CD4-positive, alpha-beta T cell (primary cell): ENCODE measurements around the gene LRRC15. TPM values are rescaled to one million over a fixed set of nuclear protein-coding genes. Genes with fewer than 3 reads are reported as not detected.

Source experiments
- ATAC-seq: fragments of 200-7000 bp; cut with Tn5 transposase; one replicate; pipeline ENCODE4 v1.10.0; 2022; ENCODE audit warnings: mild to moderate bottlenecking; ENCODE audit not compliant: poor library complexity
- CTCF ChIA-PET: fragments of 350-600 bp; sonication (Branson Sonifier 250); formaldehyde crosslinking; loops from one replicate; lab custom pipeline; 2021; ENCODE audit warnings: antibody characterized with exemption, inconsistent platforms; lab: Charles Lee
- POLR2A ChIA-PET: fragments of 350-600 bp; sonication (Branson Sonifier 250); formaldehyde crosslinking; loops from one replicate; lab custom pipeline; 2021; ENCODE audit warnings: antibody characterized with exemption, inconsistent platforms; lab: Charles Lee
- DNase-seq, 14 experiments: peaks; one replicate each; pipeline ENCODE4 v3.0.0-alpha.2; 2013 to 2020; ENCODE audit warnings: mixed read lengths in 2 of 14
- H3K27ac ChIP-seq, 2 donors: one replicate each; pipeline versions ENCODE4 v1.5.1 to v1.7.0; 2013; ENCODE audit warnings: low read length in 2 of 2, low read depth in 1 of 2, mild to moderate bottlenecking in 1 of 2
- H3K27me3 ChIP-seq, 2 experiments: 1 replicate in 1 of 2; 2 replicates in 1 of 2; pipeline versions ENCODE4 v1.6.1 to v1.7.0; 2013; ENCODE audit warnings: low read length in 2 of 2, control low read depth in 1 of 2, mild to moderate bottlenecking in 1 of 2, moderate library complexity in 1 of 2; ENCODE audit not compliant: insufficient read depth in 2 of 2, control insufficient read depth in 1 of 2
- H3K36me3 ChIP-seq: one replicate; pipeline ENCODE4 v1.6.1; 2013; ENCODE audit warnings: low read length, control low read depth; ENCODE audit not compliant: insufficient read depth
- H3K4me1 ChIP-seq: one replicate; pipeline ENCODE4 v1.6.1; 2013; ENCODE audit warnings: low read length, control low read depth; ENCODE audit not compliant: insufficient read depth
- H3K4me3 ChIP-seq: one replicate; pipeline ENCODE4 v1.5.1; 2013; ENCODE audit warnings: mild to moderate bottlenecking, low read length, moderate library complexity
- H3K9me3 ChIP-seq, 2 experiments: 1 replicate in 1 of 2; 2 replicates in 1 of 2; pipeline versions ENCODE4 v1.6.1 to v1.7.0; 2013; ENCODE audit warnings: low read length in 2 of 2, mild to moderate bottlenecking in 2 of 2, control low read depth in 1 of 2, moderate library complexity in 1 of 2; ENCODE audit not compliant: control insufficient read depth in 1 of 2, insufficient read depth in 1 of 2
- H3K27ac Mint-ChIP-seq: one replicate; pipeline ENCODE4 v1.8.0; 2020; ENCODE audit warnings: mixed read lengths
- H3K27me3 Mint-ChIP-seq: one replicate; pipeline ENCODE4 v1.8.0; 2021; ENCODE audit warnings: mixed read lengths
- H3K36me3 Mint-ChIP-seq: one replicate; pipeline ENCODE4 v1.8.0; 2021; ENCODE audit warnings: low read depth, mixed read lengths
- H3K4me1 Mint-ChIP-seq: one replicate; pipeline ENCODE4 v1.8.0; 2021; ENCODE audit warnings: low read depth, mixed read lengths
- H3K4me3 Mint-ChIP-seq: one replicate; pipeline ENCODE4 v1.8.0; 2020; ENCODE audit warnings: mild to moderate bottlenecking, mixed read lengths
- H3K9me3 Mint-ChIP-seq: one replicate; pipeline ENCODE4 v1.8.0; 2020; ENCODE audit warnings: mixed read lengths
- CTCF ChIP-seq: fragments of 200-600 bp; IDR thresholded peaks from one replicate; pipeline ENCODE4 v1.8.0; 2022; ENCODE audit warnings: antibody characterized with exemption, mild to moderate bottlenecking
- intact Hi-C, 2 experiments: fragments of 100-400 bp; cut with DNase I in 1 of 2; cut with micrococcal nuclease in 1 of 2; formaldehyde crosslinking; loops; one replicate each; pipeline versions ENCODE4 v1.15.1 to v1.9.0; 2023 to 2025; cut with DNase I, micrococcal nuclease
- total RNA-seq, 174 experiments: library from RNA in 2 of 174; stranded (reverse) in 2 of 174; gene quantifications; one replicate each; pipeline ENCODE4 v1.2.3 and lab custom pipeline; 2021 to 2026

Gene LRRC15
- total RNA-seq, 2 experiments from 2014 or later, result not detected

DNA sequence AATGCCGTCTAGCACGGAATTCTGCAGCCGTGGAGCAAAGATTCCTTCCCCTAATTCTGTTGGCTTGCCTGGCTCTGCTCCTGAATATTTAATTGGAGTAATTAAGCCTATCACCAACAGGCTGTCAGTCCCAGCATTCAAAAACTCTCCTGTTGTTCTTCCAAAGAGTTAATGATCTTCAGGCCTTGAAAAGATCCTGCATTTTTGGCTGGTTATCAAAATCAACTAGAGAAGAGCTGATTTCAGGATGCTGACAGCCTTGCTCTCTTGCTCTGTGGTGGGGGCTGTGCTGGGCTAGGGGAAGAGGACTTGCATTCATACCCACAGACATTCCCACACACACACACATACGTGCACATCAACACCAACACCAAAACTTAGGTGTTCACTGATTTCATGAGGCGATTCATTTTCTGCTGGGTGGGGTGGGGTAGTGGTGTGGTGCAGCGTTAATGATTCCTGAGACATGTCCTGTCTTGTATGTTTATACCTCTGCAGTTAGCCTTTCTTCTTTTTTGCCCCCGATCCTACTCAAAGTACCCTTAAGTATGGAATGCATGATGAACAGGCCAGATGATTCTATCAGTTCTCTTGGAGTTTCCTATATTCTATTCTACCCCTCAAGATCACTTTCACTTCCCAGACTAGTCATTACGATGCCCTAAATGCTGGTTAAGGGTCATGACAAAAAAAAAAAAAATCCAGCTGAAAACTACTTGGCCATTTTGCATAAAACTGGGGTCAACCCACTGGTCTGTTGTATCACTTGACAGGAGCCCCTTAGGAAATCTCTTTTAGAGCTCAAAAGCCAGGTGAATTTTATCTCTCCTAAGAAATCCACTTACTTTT, 60.7 kb downstream of the LRRC15 start:
- no peaks in the 10 kb centered on the region for H3K27me3 ChIP-seq
- H3K36me3 ChIP-seq, result no peaks in the 10 kb centered on the region
- DNase-seq (no peak), ATAC-seq (no peak)
- Mint-ChIP-seq H3K27ac (no peak overlapping the region), H3K4me1 (peaks cover 38% of the 10 kb centered on the region), H3K9me3 (no peaks in the 10 kb centered on the region), H3K27me3 (no peaks in the 10 kb centered on the region), H3K4me3 (no peak overlapping the region), H3K36me3 (no peaks in the 10 kb centered on the region)
- no peak overlapping the region for H3K27ac ChIP-seq
- intact Hi-C loops, result loop anchor here in 1 of 2 experiments (5.0 kb wide), 1 partner anchor 172 kb away; the partner anchor contains the start of gene HES1
- H3K4me1 ChIP-seq, result peaks cover 47% of the 10 kb centered on the region
- TF ChIP-seq CTCF, result no peak
- H3K9me3 ChIP-seq, result peaks cover 0 to 11% of the 10 kb centered on the region in 2 experiments
- ChIA-PET POLR2A (no interaction called here), CTCF (no interaction called here)
- no peak overlapping the region for H3K4me3 ChIP-seq

- POLR2A ChIA-PET, result interaction anchor here (1.2 to 1.6 kb wide), 2 partner anchors 8 to 30 kb away, joined by 3 to 7 read pairs; no protein-coding TSS in a partner anchor
These were observed 61.7 kb downstream of the LRRC15 start for GRCh38 chr3:194307849-194308248.

More at GRCh38 chr3:194307849-194308248, 61.7 kb downstream of the LRRC15 start:
- Histone ChIP-seq H3K9me3 (peaks cover 0 to 11% of the 10 kb centered on the region in 2 experiments), H3K27ac (no peak overlapping the region), H3K36me3 (no peaks in the 10 kb centered on the region), H3K27me3 (no peaks in the 10 kb centered on the region), H3K4me1 (peaks cover 47% of the 10 kb centered on the region), H3K4me3 (no peak overlapping the region)
- ATAC-seq (no peak), DNase-seq (no peak)
- H3K4me3 Mint-ChIP-seq, result no peak overlapping the region
- peaks cover 38% of the 10 kb centered on the region for H3K4me1 Mint-ChIP-seq
- H3K9me3 Mint-ChIP-seq, result no peaks in the 10 kb centered on the region
- H3K27me3 Mint-ChIP-seq, result no peaks in the 10 kb centered on the region
- intact Hi-C loops, result loop anchor here in 1 of 2 experiments (5.0 kb wide), 1 partner anchor 171 kb away; the partner anchor contains the start of gene HES1
- no peak for TF ChIP-seq CTCF
- CTCF ChIA-PET, result interaction anchor here (1.4 to 1.9 kb wide), 2 partner anchors 8 to 26 kb away, joined by 5 to 10 read pairs; no protein-coding TSS in a partner anchor
- no peaks in the 10 kb centered on the region for H3K36me3 Mint-ChIP-seq
- H3K27ac Mint-ChIP-seq, result no peak overlapping the region
